Measurements from ENCODE around the gene C6orf163.

GRCh38 chr6:87349896-87350295 is 5.3 kb downstream of the C6orf163 start:
- TF ChIP-seq POLR2AphosphoS5 (IDR thresholded peaks at IDR 0.05; ENCODE audit: low read depth, low read length) (no peak), REST (IDR thresholded peaks at IDR 0.05; ENCODE audit: insufficient read depth in 1 of 2, low read depth in 2 of 2, low read length in 2 of 2) (no peak), TAF1 (IDR thresholded peaks at IDR 0.05; ENCODE audit: borderline replicate concordance, insufficient read depth, low read length) (no peak), SIN3A (IDR thresholded peaks at IDR 0.05; ENCODE audit: borderline replicate concordance, insufficient read depth, low read length) (no peak), FOXP2 (optimal IDR thresholded peaks at IDR 0.05; ENCODE audit: borderline replicate concordance, extremely low read depth, extremely low read length, insufficient read depth) (no peak)
